ENCODE results near the gene TCEAL7. TPM values are rescaled to one million over a fixed set of nuclear protein-coding genes. Genes with fewer than 3 reads are reported as not detected.
"Not testable (repeated sequence)": the region's sequence is repeated elsewhere in the genome, so short reads cannot be mapped to it uniquely, and the experiment has no call there.

TCEAL7 gene
- 67.2 TPM for total RNA-seq (ENCODE audit: unreplicated experiment)
- long read RNA-seq, transcript TCEAL7-201 (3 exons, 1,177 nt), result major isoform, 47 of 56 reads
- long read RNA-seq, partial matches to known transcripts, result 3 of 56 reads
- long read RNA-seq, other reads (novel, unspliced or antisense), result 5 of 56 reads

GRCh38 chrX:103329991-103330390, at the start of gene TCEAL7:
TSS of gene TCEAL7 (plus strand) at chrX:103330239. CDS start at chrX:103331404, 1,165 bp downstream.
- peaks cover 2% of the 10 kb centered on the region for H3K27me3 Mint-ChIP-seq (ENCODE audit: unreplicated experiment)
- DNase-seq, result peak; percentile 44
- no peaks in the 10 kb centered on the region for H3K36me3 Mint-ChIP-seq (ENCODE audit: unreplicated experiment)
- no peak for TF ChIP-seq CTCF (IDR thresholded peaks at IDR 0.05; ENCODE audit: partially characterized antibody, unreplicated experiment)
- H3K27ac Mint-ChIP-seq (ENCODE audit: unreplicated experiment), result peak within 1 kb of the TSS; percentile 98
- peaks cover 12% of the 10 kb centered on the region for H3K4me1 Mint-ChIP-seq (ENCODE audit: low read depth, unreplicated experiment)
- peak within 1 kb of the TSS; percentile 94 for H3K4me3 Mint-ChIP-seq (ENCODE audit: unreplicated experiment)
- H3K9me3 Mint-ChIP-seq (ENCODE audit: unreplicated experiment), result peaks cover 4% of the 10 kb centered on the region

- Mint-ChIP-seq H3K4me3 (ENCODE audit: unreplicated experiment) (no peak overlapping the region), H3K27me3 (ENCODE audit: unreplicated experiment) (no peaks in the 10 kb centered on the region), H3K4me1 (ENCODE audit: low read depth, unreplicated experiment) (no peaks in the 10 kb centered on the region), H3K9me3 (ENCODE audit: unreplicated experiment) (no peaks in the 10 kb centered on the region), H3K27ac (ENCODE audit: unreplicated experiment) (no peak overlapping the region), H3K36me3 (ENCODE audit: unreplicated experiment) (no peaks in the 10 kb centered on the region)
- DNase-seq, result no peak
- TF ChIP-seq CTCF (IDR thresholded peaks at IDR 0.05; ENCODE audit: partially characterized antibody, unreplicated experiment), result no peak
Observed at GRCh38 chrX:103293118-103293517, 36.9 kb upstream of the TCEAL7 start.

- no peak for DNase-seq
- Mint-ChIP-seq H3K27me3 (ENCODE audit: unreplicated experiment) (no peaks in the 10 kb centered on the region), H3K9me3 (ENCODE audit: unreplicated experiment) (no peaks in the 10 kb centered on the region), H3K4me3 (ENCODE audit: unreplicated experiment) (no peak overlapping the region), H3K4me1 (ENCODE audit: low read depth, unreplicated experiment) (peaks cover 2% of the 10 kb centered on the region), H3K27ac (ENCODE audit: unreplicated experiment) (no peak overlapping the region), H3K36me3 (ENCODE audit: unreplicated experiment) (no peaks in the 10 kb centered on the region)
- no peak for TF ChIP-seq CTCF (IDR thresholded peaks at IDR 0.05; ENCODE audit: partially characterized antibody, unreplicated experiment)
Observed at GRCh38 chrX:103304705-103305104, 25.3 kb upstream of the TCEAL7 start.

- not testable (repeated sequence) for DNase-seq; H3K4me3 Mint-ChIP-seq (ENCODE audit: unreplicated experiment); H3K27me3 Mint-ChIP-seq (ENCODE audit: unreplicated experiment); H3K9me3 Mint-ChIP-seq (ENCODE audit: unreplicated experiment); H3K36me3 Mint-ChIP-seq (ENCODE audit: unreplicated experiment); H3K4me1 Mint-ChIP-seq (ENCODE audit: low read depth, unreplicated experiment); H3K27ac Mint-ChIP-seq (ENCODE audit: unreplicated experiment)
Observed at GRCh38 chrX:103305666-103306065, 24.4 kb upstream of the TCEAL7 start.

- no peaks in the 10 kb centered on the region for H3K27me3 Mint-ChIP-seq (ENCODE audit: unreplicated experiment)
- DNase-seq, result peak; percentile 17
Observed at GRCh38 chrX:103309860-103310554, 20.0 kb upstream of the TCEAL7 start.

More at GRCh38 chrX:103309860-103310554, 20.0 kb upstream of the TCEAL7 start:
- no peak for TF ChIP-seq CTCF (IDR thresholded peaks at IDR 0.05; ENCODE audit: partially characterized antibody, unreplicated experiment)
- H3K4me1 Mint-ChIP-seq (ENCODE audit: low read depth, unreplicated experiment), result peaks cover 3% of the 10 kb centered on the region
- H3K9me3 Mint-ChIP-seq (ENCODE audit: unreplicated experiment), result peaks cover 2% of the 10 kb centered on the region
- H3K27ac Mint-ChIP-seq (ENCODE audit: unreplicated experiment), result peak overlapping the region; percentile 81
- no peaks in the 10 kb centered on the region for H3K36me3 Mint-ChIP-seq (ENCODE audit: unreplicated experiment)
- H3K4me3 Mint-ChIP-seq (ENCODE audit: unreplicated experiment), result peak overlapping the region; percentile 91
